Body of pancreas (tissue), 4 donors: ENCODE results near the gene CMTM4. TPM values are rescaled to one million over a fixed set of nuclear protein-coding genes. Genes with fewer than 3 reads are reported as not detected.
A peak's percentile ranks its signal among the peaks of the same experiment; 100 is the strongest.

ENCODE experiments used
- ATAC-seq: fragments of 150-250 bp; one replicate; pipeline ENCODE4 v1.9.1; 2016
- DNase-seq, 4 donors: peaks; one replicate each; pipeline ENCODE4 v3.0.0-alpha.2; 2019
- H3K27ac ChIP-seq, 4 donors: fragments of 200-600 bp; sonication (generic); 1 replicate in 3 of 4; 2 replicates in 1 of 4; pipeline versions ENCODE4 v1.5.1 to v1.6.1; 2016 to 2019; ENCODE audit warnings: mild to moderate bottlenecking in 1 of 4, mixed read lengths in 1 of 4, moderate library complexity in 1 of 4
- H3K27me3 ChIP-seq, 2 donors: fragments of 200-600 bp; sonication (generic); one replicate each; pipeline ENCODE4 v1.6.0; 2016; ENCODE audit warnings: mild to moderate bottlenecking in 1 of 2
- H3K36me3 ChIP-seq, 2 donors: fragments of 200-600 bp; sonication (generic); replicated peaks in 1 of 2; 2 replicates each; pipeline ENCODE4 v1.5.1; 2016; ENCODE audit warnings: low read depth in 2 of 2; ENCODE audit not compliant: insufficient read depth in 1 of 2
- H3K4me1 ChIP-seq: fragments of 200-600 bp; sonication (generic); one replicate; pipeline ENCODE4 v1.6.0; 2016
- H3K4me3 ChIP-seq, 2 donors: fragments of 200-600 bp; sonication (generic); 1 replicate in 1 of 2; 2 replicates in 1 of 2; pipeline ENCODE4 v1.5.1; 2016 to 2019
- H3K9me3 ChIP-seq, 3 donors: fragments of 200-600 bp; sonication (generic); 1 replicate in 2 of 3; 2 replicates in 1 of 3; pipeline ENCODE4 v1.5.1; 2016
- CTCF ChIP-seq, 7 experiments: fragments of 450-650 bp in 4 of 7; fragments of 200-600 bp in 3 of 7; sonication (generic) in 3 of 7; IDR thresholded peaks; one replicate each; pipeline ENCODE4 v1.5.1; 2016 to 2019; ENCODE audit warnings: antibody characterized with exemption in 7 of 7
- POLR2A ChIP-seq, 3 donors: fragments of 450-650 bp; IDR thresholded peaks; one replicate each; pipeline ENCODE4 v1.6.1; 2016; ENCODE audit warnings: antibody characterized with exemption in 3 of 3, mild to moderate bottlenecking in 2 of 3
- WGBS, 2 donors: methylation state at CpG; one replicate each; pipeline ENCODE4 v1.1.5; 2017; 5-methylcytosine and 5-hydroxymethylcytosine counted together
- intact Hi-C: fragments of 100-400 bp; cut with DNase I; formaldehyde crosslinking; loops from one replicate; pipeline ENCODE4 v1.15.1; 2023
- total RNA-seq, 2 donors: library from RNA; depleted of rRNA; stranded (reverse); fragments of >200 nt; gene quantifications; one replicate each; pipeline ENCODE4 v1.1.0, GENCODE V29; 2016

CMTM4 gene
- total RNA-seq, 2 donors from 2014 or later = 35.9 to 36.6 TPM

GRCh38 chr16:66610111-66610820, 86.3 kb downstream of the CMTM4 start:
- no peaks in the 10 kb centered on the region for H3K9me3 ChIP-seq
- intact Hi-C loops = no loop called here

GRCh38 chr16:66609139-66609510, 87.4 kb downstream of the CMTM4 start:
- H3K27ac ChIP-seq = peak overlapping the region in 2 of 4 donors; percentile 9 to 15
- H3K36me3 ChIP-seq = peaks cover 0 to 2% of the 10 kb centered on the region in 2 donors
- ATAC-seq (no peak), DNase-seq (no peak)
- H3K4me1 ChIP-seq = peaks cover 31% of the 10 kb centered on the region
- WGBS, 2 donors = 67 to 70% methylated on average over 3 to 11 of the region's 12 CpGs
- no peaks in the 10 kb centered on the region for H3K9me3 ChIP-seq
- TF ChIP-seq POLR2A (IDR thresholded peaks at IDR 0.05) (no peak), CTCF (IDR thresholded peaks at IDR 0.05) (no peak)
- intact Hi-C loops = loop anchor here (10.0 kb wide), 2 partner anchors 204 to 256 kb away; no protein-coding TSS in a partner anchor
- H3K27me3 ChIP-seq = peaks cover 0 to 4% of the 10 kb centered on the region in 2 donors
- no peak overlapping the region for H3K4me3 ChIP-seq

More at GRCh38 chr16:66610111-66610820, 86.3 kb downstream of the CMTM4 start:
- 86 to 90% methylated on average over 9 to 14 of the region's 14 CpGs for WGBS, 2 donors
- no peak overlapping the region for H3K27ac ChIP-seq
- peaks cover 0 to 2% of the 10 kb centered on the region in 2 donors for H3K36me3 ChIP-seq
- peaks cover 0 to 1% of the 10 kb centered on the region in 2 donors for H3K27me3 ChIP-seq
- ATAC-seq (no peak), DNase-seq (no peak)
- TF ChIP-seq POLR2A (IDR thresholded peaks at IDR 0.05) (no peak), CTCF (IDR thresholded peaks at IDR 0.05) (no peak)
- H3K4me1 ChIP-seq = peaks cover 22% of the 10 kb centered on the region
- H3K4me3 ChIP-seq = no peak overlapping the region

GRCh38 chr16:66608241-66609138, 88.1 kb downstream of the CMTM4 start:
- 28 to 48% methylated on average over 9 to 17 of the region's 17 CpGs for WGBS, 2 donors
- Histone ChIP-seq H3K4me1 (peaks cover 33% of the 10 kb centered on the region), H3K36me3 (no peaks in the 10 kb centered on the region), H3K27ac (peak overlapping the region in 2 of 4 donors; percentile 9 to 15), H3K27me3 (peaks cover 0 to 4% of the 10 kb centered on the region in 2 donors), H3K4me3 (no peak overlapping the region), H3K9me3 (no peaks in the 10 kb centered on the region)
- TF ChIP-seq POLR2A (IDR thresholded peaks at IDR 0.05) = no peak
- peak; percentile 85 to 95 (median 90) for TF ChIP-seq CTCF (IDR thresholded peaks at IDR 0.05)
- DNase-seq (peak; percentile 90 to 95 (median 92)), ATAC-seq (peak; percentile 81)
- intact Hi-C loops = loop anchor here (10.0 kb wide), 2 partner anchors 204 to 256 kb away; no protein-coding TSS in a partner anchor

GRCh38 chr16:66605979-66606751, 90.4 kb downstream of the CMTM4 start:
- ATAC-seq (no peak), DNase-seq (peak in 1 of 4 donors; percentile 40)
- H3K27me3 ChIP-seq = peaks cover 0 to 4% of the 10 kb centered on the region in 2 donors
- H3K4me1 ChIP-seq = peaks cover 23% of the 10 kb centered on the region
- WGBS, 2 donors = 71 to 76% methylated on average over 8 to 9 of the region's 10 CpGs
- H3K4me3 ChIP-seq = no peak overlapping the region
- no peaks in the 10 kb centered on the region for H3K9me3 ChIP-seq
- no peak overlapping the region for H3K27ac ChIP-seq
- intact Hi-C loops = loop anchor here (10.0 kb wide), 2 partner anchors 201 to 259 kb away; no protein-coding TSS in a partner anchor
- no peaks in the 10 kb centered on the region for H3K36me3 ChIP-seq
- TF ChIP-seq CTCF (IDR thresholded peaks at IDR 0.05) (no peak), POLR2A (IDR thresholded peaks at IDR 0.05) (no peak)
